HG03571 (cell line): ENCODE results near the gene KRTAP4-6.
"Not testable (repeated sequence)": the region's sequence is repeated elsewhere in the genome, so short reads cannot be mapped to it uniquely, and the experiment has no call there.

Experiments
- ATAC-seq: cut with Tn5 transposase; IDR thresholded peaks from one replicate; pipeline ENCODE4 v1.9.1; 2021; ENCODE audit not compliant: unreplicated experiment

KRTAP4-6 gene

GRCh38 chr17:41147531-41148204 is 7.3 kb upstream of the KRTAP4-6 start:
- no peak for ATAC-seq

- no peak for ATAC-seq
Measured at GRCh38 chr17:41145261-41145660, 4.9 kb upstream of the KRTAP4-6 start.

GRCh38 chr17:41144846-41145245 is 4.5 kb upstream of the KRTAP4-6 start:
- no peak for ATAC-seq

GRCh38 chr17:41141361-41141760 is 1.0 kb upstream of the KRTAP4-6 start:
- ATAC-seq: no peak

- ATAC-seq: not testable (repeated sequence)
Measured at GRCh38 chr17:41139865-41140264, 479 bp downstream of the KRTAP4-6 start.

- ATAC-seq: no peak
Measured at GRCh38 chr17:41133880-41134735, 6.2 kb downstream of the KRTAP4-6 start.

- ATAC-seq: no peak
Measured at GRCh38 chr17:41131979-41132378, 8.4 kb downstream of the KRTAP4-6 start.

GRCh38 chr17:41127371-41127770 is 13.0 kb downstream of the KRTAP4-6 start:
- ATAC-seq: no peak

- no peak for ATAC-seq
Measured at GRCh38 chr17:41126412-41126811, 13.9 kb downstream of the KRTAP4-6 start.

- ATAC-seq: no peak
Measured at GRCh38 chr17:41125064-41125463, 15.3 kb downstream of the KRTAP4-6 start.

GRCh38 chr17:41123991-41124371 is 16.4 kb downstream of the KRTAP4-6 start, which contains the start of gene KRTAP4-12:
Gene KRTAP4-12, minus strand, starts transcription at chr17:41124182. Its CDS starts 60 bp downstream, at chr17:41124122.
- not testable (repeated sequence) for ATAC-seq

- ATAC-seq: not testable (repeated sequence)
Measured at GRCh38 chr17:41123292-41123990, 16.9 kb downstream of the KRTAP4-6 start.

- no peak for ATAC-seq
Measured at GRCh38 chr17:41121742-41122141, 18.6 kb downstream of the KRTAP4-6 start.

- not testable (repeated sequence) for ATAC-seq
Measured at GRCh38 chr17:41119696-41120690, 20.4 kb downstream of the KRTAP4-6 start.

- no peak for ATAC-seq
Measured at GRCh38 chr17:41118721-41119120, 21.6 kb downstream of the KRTAP4-6 start.

- ATAC-seq: not testable (repeated sequence)
Measured at GRCh38 chr17:41117846-41118386, 22.4 kb downstream of the KRTAP4-6 start, which contains the start of gene KRTAP4-11. Gene KRTAP4-11, minus strand, starts transcription at chr17:41118373. Its CDS starts 58 bp downstream, at chr17:41118315.

- ATAC-seq: no peak
Measured at GRCh38 chr17:41116297-41116696, 24.0 kb downstream of the KRTAP4-6 start.

GRCh38 chr17:41111151-41111885 is 29.0 kb downstream of the KRTAP4-6 start:
- ATAC-seq: no peak

- not testable (repeated sequence) for ATAC-seq
Measured at GRCh38 chr17:41108728-41109386, 31.5 kb downstream of the KRTAP4-6 start.
